NOMO-1 (cell line): ENCODE measurements around the gene SPATA16.

ENCODE experiments used
- DNase-seq, 2 experiments: peaks; one replicate each; lab custom pipeline; 2025; ENCODE audit not compliant: unreplicated experiment in 2 of 2; lab: John Stamatoyannopoulos, UW

SPATA16 gene

DNA sequence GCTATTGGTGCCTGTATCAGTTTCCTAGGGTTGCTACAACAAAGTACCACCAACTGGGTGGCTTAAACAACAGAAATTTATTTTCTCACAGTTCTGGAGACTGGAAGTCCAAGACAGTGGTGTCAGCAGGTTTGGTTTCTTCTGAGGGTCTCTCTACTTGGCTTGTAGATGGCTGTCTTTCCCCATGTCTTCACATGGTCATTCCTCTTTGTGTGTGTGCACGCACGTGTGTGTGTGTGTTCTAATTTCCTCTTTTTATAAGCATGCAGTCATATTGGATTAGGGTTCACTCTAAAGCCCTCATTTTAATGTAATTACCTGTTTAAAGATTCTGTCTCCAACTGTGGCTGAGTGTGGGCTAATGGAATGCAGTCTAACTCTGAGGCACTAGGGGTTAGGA lies 182.5 kb downstream of the SPATA16 start:
- no peak for DNase-seq

- DNase-seq: peak in 1 of 2 experiments; percentile 26
Observed at GRCh38 chr3:172953571-172953970, 187.5 kb downstream of the SPATA16 start.

DNA sequence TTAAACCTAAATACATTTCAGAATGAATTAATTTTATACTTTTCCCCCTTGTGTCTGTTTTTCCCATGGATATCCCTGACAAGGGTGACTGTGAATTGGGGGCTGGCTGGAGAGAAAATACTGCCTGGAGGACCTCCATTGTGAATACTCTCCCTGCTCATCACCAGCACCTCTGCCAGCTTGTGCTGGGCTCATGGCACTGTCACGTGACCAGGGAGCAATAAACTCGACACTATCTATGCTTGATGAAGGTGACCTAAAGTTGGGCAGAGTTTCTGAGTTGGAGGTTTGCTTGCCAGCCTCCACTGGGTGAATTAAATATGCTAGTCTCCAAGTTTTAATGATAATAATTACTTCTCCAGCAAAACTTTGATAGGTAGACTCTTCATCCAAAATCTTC lies 189.5 kb downstream of the SPATA16 start:
- no peak for DNase-seq

GRCh38 chr3:172946061-172946460 lies 195.0 kb downstream of the SPATA16 start:
- no peak for DNase-seq

DNA sequence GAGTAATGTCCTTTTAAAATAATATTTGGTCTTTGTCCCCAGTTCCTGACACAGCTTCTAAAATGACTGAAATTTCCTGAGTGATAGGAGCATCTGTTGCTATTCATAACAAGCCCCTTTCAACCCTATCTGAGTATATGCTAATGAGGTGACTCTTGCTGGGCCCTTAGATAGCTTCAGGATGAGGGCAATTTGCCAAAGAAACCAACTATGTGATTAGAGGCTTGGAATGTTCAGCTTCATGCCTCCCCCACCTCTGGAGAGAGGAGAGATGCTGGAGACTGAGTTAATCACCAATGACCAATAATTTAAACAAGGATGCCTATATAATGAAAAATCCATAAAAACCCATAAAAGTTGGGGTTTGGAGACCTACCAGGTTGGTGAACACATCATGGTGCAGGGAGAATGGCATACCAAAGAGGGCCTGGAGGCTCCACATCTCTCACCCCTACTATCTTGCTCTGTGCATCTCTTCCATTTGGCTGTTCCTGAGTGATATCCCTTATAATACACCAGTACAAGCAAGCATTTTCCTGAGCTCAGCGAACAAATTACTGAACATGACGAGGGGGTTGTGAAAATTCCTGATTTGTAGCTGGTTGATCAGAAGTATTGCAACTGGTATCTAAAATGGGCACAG lies 201.3 kb downstream of the SPATA16 start:
- no peak for DNase-seq

- no peak for DNase-seq
Observed at GRCh38 chr3:172938788-172939187, 202.2 kb downstream of the SPATA16 start.

GRCh38 chr3:172931746-172932285 lies 209.2 kb downstream of the SPATA16 start:
- DNase-seq: no peak

- DNase-seq: no peak
Observed at GRCh38 chr3:172929451-172929850, 211.6 kb downstream of the SPATA16 start.

DNA sequence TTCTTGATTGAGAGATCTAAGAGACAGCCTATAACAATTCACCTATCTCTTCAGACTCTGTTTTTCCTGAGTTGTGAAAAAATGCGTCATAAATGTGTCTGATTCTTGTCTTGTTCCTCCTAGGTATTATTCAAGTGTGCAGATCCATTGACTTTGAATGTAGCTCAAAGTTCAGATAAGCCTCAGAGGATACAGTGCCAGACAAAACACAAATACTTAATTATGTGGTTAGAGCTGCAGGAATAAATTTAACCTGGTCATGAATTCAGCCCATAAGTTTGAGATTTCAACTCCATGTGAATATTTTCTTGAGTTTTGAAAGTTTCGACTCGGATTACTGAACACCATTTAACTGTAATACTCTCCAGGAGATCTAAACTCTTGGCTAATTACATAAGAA lies 216.5 kb downstream of the SPATA16 start:
- no peak for DNase-seq

GRCh38 chr3:172919297-172919683 lies 221.7 kb downstream of the SPATA16 start:
- no peak for DNase-seq

- no peak for DNase-seq
Observed at GRCh38 chr3:172918568-172919296, 222.3 kb downstream of the SPATA16 start.

DNA sequence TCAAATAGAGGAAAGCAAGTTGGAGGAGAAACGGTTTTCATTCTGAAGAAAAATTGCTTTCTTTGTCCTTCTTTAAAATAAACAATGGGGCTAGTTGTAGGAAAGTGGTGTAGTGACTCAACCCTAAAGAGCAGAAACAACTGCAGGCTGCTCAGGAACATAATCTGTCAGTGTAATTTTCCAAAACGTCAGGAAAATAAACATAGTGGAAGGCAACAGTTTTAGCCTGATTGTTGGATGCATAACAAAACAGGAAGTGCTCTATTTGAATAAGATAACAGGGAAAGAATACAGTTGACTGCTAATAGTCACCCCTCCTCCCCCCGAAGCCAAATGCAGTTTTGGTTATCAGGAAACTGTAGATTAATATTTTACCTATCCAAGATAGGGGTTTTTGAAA lies 222.9 kb downstream of the SPATA16 start:
- DNase-seq: no peak

- DNase-seq: no peak
Observed at GRCh38 chr3:172915911-172916514, 225.0 kb downstream of the SPATA16 start.

DNA sequence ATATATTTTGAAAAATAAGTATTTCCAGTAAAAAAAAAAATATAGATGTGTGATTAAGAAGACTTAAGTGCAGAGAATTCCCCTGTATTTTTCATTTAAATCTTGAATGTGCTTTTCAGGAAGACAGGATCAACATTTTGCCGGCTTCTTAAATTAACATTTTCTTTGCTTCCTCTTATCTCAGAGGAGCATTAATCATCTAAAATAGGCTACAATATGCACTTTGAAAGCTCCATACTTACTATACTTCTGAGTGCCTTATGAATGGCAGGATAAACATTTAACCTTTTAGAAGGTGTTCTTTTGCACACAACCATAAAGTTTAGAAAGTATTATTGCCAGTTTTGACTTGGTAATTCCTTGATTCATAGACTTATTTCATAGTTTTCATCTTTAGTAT lies 226.2 kb downstream of the SPATA16 start:
- DNase-seq: no peak

DNA sequence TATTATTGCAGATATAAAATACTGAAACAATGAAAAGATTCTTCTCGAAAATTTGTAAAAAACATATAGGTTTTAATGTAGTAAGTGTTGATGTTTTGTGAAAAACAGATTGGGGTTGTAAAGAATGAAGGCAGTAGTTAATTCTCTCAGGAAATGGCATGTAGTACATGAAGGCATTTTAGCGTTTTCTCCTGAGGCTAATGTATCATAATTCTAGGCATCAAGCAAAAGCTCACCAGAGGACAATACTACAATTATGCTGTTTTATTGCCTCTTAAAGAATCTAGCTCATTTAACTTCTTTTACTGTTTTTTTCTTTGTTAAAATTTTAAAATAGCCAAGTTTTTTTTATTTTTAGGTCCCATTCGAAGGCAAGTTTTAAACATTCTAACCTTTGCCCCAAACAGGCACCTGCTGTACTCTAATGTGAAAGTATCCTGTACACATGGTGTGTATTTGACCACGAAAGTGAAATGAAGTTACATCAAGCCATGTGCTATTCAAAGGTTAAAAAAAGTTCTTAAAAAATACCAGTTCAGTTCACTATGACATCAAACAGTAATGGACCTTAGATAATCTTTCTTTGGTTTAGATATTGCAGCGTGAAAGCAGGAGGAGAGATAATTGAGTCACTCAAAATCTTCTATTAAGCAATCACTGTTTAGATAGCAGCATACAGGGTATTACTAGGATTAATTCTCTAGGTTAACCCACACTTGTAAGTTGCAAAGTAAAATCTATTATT lies 227.0 kb downstream of the SPATA16 start:
- no peak for DNase-seq

GRCh38 chr3:172911142-172911541 lies 229.9 kb downstream of the SPATA16 start:
- DNase-seq: no peak

DNA sequence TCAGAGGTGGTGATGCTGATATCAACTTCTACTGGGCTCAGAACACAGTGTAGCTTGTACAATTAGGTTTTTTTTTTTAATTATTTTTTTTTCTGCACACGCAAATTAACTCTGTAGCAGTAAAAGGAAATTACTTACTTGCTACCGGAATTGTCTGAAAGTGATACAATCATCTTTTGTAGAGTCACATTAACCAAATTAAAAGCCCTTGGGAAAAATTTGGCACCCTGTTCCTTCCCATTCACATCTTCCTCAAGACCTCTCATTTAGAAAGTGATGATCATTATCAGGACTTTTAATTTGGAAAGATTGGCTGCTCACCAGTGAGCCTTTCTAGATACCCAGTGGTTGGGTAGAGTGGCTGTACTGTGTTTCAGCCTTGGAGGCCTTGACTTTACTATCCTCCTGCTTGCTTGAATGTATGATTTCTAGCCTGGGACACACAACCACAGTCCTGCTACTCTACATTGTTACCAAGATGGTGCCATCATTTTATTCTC lies 232.2 kb downstream of the SPATA16 start:
- no peak for DNase-seq

DNA sequence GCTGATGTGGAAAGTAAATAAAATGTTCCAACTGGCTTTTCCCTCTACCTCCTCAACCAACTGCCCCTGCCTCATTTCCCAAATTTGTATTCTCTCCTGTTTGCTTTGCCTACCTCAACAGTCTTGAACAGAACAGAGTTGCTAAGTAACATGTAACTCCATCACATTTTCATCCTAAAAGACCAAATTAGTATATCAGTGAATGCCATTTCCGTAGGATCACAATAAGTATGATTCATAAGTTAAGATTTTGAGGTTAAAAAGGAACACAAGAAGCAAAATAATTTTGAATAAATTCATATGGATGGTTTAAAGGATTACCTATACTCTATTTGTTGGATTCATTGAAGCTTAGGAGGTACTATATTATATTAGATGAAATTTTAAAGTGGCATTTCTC lies 235.6 kb downstream of the SPATA16 start:
- no peak for DNase-seq

- DNase-seq: no peak
Observed at GRCh38 chr3:172904711-172905373, 236.2 kb downstream of the SPATA16 start.

DNA sequence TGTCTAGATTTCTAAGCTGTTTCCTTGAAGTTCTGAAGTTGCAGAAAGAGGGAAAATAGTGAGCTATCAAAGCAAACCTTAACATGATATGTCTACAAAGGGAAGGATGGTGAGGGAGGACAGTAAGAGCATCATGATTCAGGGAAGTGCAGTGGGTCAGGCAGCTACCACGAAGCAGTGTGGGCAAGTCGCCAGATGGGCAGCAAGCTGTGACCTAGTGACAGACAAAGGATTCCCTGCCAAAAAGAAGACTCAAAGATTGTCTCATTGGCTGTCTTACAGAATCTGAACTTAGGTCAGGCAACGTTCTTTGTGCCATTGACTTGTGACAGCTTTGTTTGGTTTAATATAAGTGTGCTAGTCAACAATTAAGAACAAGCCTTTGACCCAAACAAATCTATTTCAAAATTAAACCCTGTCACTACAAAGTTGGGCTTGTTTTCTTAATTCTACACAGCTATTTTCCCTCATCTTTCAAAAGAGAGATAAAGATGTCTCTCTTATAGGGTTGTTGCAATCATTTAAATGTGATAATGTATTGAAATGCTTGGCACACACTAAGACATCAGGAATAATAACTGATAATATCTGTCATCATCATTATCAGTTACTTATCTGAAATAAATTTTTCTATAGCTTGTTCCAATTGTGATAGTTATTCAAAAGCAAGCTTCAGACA lies 237.3 kb downstream of the SPATA16 start:
- no peak for DNase-seq
